ENCODE results near the gene ZNF497. TPM values are rescaled to one million over a fixed set of nuclear protein-coding genes. Genes with fewer than 3 reads are reported as not detected.

The ZNF497 gene
- total RNA-seq, 1 experiment from 2014 or later = 2.4 TPM

DNA sequence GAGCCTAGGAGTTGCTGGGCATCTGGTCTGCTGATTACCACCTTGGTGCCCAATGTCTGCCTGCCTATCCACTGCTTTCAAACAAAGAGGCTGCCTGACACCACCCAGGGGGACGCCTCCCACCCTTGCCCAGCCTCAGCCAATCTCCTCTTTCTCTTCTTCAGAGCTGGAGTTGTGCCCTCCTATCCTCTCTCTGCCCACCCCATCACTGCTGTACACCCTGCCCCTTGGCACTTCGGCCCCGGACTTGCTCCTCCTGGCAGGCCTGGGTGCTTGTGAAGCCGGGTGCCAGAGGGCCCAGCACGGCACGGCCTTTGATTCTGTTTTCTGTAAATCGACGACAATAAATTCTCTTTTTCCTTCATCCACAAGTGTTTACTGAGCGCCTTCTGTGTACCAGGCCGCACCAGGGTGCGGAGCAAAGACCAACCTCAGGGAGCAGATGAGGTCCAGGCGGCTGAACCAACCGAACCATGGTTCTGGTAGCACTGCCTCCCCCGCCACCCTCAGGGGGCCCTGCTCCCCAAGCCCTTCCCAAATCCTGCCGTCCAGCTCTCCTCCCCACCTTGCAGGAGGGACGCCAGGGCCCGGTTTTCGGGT, 37.9 kb upstream of the ZNF497 start:
- no peaks in the 10 kb centered on the region for H3K9me3 ChIP-seq (ENCODE audit: control insufficient read depth, low read depth, low read length)
- no peak overlapping the region for H2BK15ac ChIP-seq (ENCODE audit: low read depth, low read length)
- H3K18ac ChIP-seq (ENCODE audit: insufficient read length, low read depth, low read length) = no peak overlapping the region
- H4K8ac ChIP-seq (replicated peaks; ENCODE audit: insufficient read length, low read depth, low read length) = no peak overlapping the region
- peak overlapping the region; percentile 73 for H3K4me2 ChIP-seq (ENCODE audit: insufficient read depth, insufficient read length, low read length)
- H3K27me3 Mint-ChIP-seq (ENCODE audit: low read depth) = peaks cover 14% of the 10 kb centered on the region
- H4K20me1 ChIP-seq (ENCODE audit: control insufficient read depth, insufficient read depth, insufficient read length) = no peaks in the 10 kb centered on the region
- H3K23ac ChIP-seq (ENCODE audit: insufficient read length, low read depth, low read length) = no peak overlapping the region
- H3K79me1 ChIP-seq (ENCODE audit: insufficient read depth, low read depth, low read length, poor library complexity, severe bottlenecking) = no peaks in the 10 kb centered on the region
- H3T11ph ChIP-seq (ENCODE audit: low read length) = no peak overlapping the region
- H3K4ac ChIP-seq (ENCODE audit: low read depth, low read length) = no peak overlapping the region
- H3K36me3 Mint-ChIP-seq (ENCODE audit: insufficient read depth in 1 of 3, low read depth in 3 of 3) = peaks cover 0 to 4% (median 2%) of the 10 kb centered on the region in 3 experiments; a peak in 3 of 7 replicates
- no peak overlapping the region for H3K56ac ChIP-seq (ENCODE audit: insufficient read length, low read depth, low read length)
- H4K5ac ChIP-seq (ENCODE audit: insufficient read length, low read depth, low read length) = no peak overlapping the region
- no peaks in the 10 kb centered on the region; the same call in 1 of the 2 replicates for H3K4me1 ChIP-seq (ENCODE audit: insufficient read depth, low read length)
- no peak overlapping the region for H2BK5ac ChIP-seq (ENCODE audit: insufficient read length, low read length)
- H2BK20ac ChIP-seq (ENCODE audit: low read depth, low read length, poor library complexity, severe bottlenecking) = no peak overlapping the region
- no peak overlapping the region for H2AFZ ChIP-seq (ENCODE audit: low read length)
- H3K27me3 ChIP-seq (ENCODE audit: insufficient read depth, low read length) = no peaks in the 10 kb centered on the region; the same call in 1 of the 2 replicates
- H2BK120ac ChIP-seq (ENCODE audit: low read depth, low read length, poor library complexity, severe bottlenecking) = no peak overlapping the region
- no peak overlapping the region for H3K27ac ChIP-seq (ENCODE audit: insufficient read length, low read depth, low read length)
- peaks cover 11 to 13% of the 10 kb centered on the region in 2 experiments for H3K4me1 Mint-ChIP-seq
- TF ChIP-seq, protein P1, sequence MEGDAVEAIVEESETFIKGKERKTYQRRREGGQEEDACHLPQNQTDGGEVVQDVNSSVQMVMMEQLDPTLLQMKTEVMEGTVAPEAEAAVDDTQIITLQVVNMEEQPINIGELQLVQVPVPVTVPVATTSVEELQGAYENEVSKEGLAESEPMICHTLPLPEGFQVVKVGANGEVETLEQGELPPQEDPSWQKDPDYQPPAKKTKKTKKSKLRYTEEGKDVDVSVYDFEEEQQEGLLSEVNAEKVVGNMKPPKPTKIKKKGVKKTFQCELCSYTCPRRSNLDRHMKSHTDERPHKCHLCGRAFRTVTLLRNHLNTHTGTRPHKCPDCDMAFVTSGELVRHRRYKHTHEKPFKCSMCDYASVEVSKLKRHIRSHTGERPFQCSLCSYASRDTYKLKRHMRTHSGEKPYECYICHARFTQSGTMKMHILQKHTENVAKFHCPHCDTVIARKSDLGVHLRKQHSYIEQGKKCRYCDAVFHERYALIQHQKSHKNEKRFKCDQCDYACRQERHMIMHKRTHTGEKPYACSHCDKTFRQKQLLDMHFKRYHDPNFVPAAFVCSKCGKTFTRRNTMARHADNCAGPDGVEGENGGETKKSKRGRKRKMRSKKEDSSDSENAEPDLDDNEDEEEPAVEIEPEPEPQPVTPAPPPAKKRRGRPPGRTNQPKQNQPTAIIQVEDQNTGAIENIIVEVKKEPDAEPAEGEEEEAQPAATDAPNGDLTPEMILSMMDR (conservative IDR thresholded peaks at IDR 0.05) = no peak
- H3K9ac ChIP-seq (ENCODE audit: extremely low read depth, insufficient read length, low read length) = no peak overlapping the region
- H2AK5ac ChIP-seq (ENCODE audit: insufficient read length, low read length) = no peak overlapping the region
- peak overlapping the region in 1 of 3 experiments; percentile 56; a peak in 1 of 7 replicates for H3K27ac Mint-ChIP-seq
- H3K79me2 ChIP-seq (ENCODE audit: insufficient read depth, low read length) = no peaks in the 10 kb centered on the region
- H3K14ac ChIP-seq (ENCODE audit: insufficient read depth, low read length) = no peak overlapping the region
- H4K91ac ChIP-seq (ENCODE audit: insufficient read length, low read depth, low read length) = no peak overlapping the region
- H3K9me3 Mint-ChIP-seq = peaks cover 2% of the 10 kb centered on the region in 2 experiments; a peak in 3 of 5 replicates
- no CpG with 5 or more reads among the region's 18 CpGs for WGBS (ENCODE audit: extremely low coverage, insufficient read length, low lambda C conversion rate)
- H3K23me2 ChIP-seq (ENCODE audit: insufficient read length, low read depth, low read length, poor library complexity, severe bottlenecking) = peaks cover 13% of the 10 kb centered on the region
- DNase-seq = no peak
- H3K4me3 Mint-ChIP-seq = peak overlapping the region; percentile 82 to 94
- no peak overlapping the region for H2BK12ac ChIP-seq (ENCODE audit: insufficient read length, low read depth, low read length)
